ENCODE results near the gene TMEM126A. TPM values are rescaled to one million over a fixed set of nuclear protein-coding genes. Genes with fewer than 3 reads are reported as not detected.

Gene TMEM126A
- total and polyA plus RNA-seq, 3 experiments from 2014 or later = 70.0 to 73.0 (median 72.3) TPM

DNA sequence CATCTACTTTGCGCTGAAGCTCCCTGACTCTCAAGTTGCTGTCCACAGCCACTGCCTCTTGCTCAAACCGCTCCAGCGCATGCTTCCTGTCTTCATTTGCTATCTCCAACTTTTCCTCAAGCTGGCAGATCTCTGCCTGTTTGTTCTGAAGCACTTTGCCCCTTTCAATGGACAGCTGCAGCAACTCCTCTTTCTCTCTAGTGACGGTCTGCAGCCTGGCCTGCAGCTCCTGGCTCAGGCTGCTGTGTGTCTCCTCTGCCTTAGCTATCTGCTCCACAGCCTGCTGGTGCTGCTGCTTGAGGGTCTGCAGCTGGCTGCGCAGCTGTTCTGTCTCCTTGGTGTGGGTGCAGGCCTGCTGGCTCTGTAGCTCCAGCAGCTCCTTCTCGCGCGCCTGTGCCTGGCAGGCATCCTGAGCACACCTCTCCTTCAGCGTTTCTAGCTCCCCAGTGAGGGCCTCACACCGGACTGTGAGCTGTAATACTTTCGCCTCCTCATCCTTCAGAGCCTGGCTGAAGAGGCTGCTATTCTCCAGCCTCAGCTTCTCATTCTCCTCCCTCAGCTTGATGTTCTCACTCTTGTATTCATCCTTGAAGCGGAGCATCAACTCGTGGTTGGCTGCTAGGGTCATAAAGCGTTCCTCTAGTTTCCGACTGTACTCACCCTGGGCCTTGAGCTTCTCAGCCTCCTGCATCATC lies 37.5 kb downstream of the TMEM126A start:
- H3K36me3 ChIP-seq (ENCODE audit: insufficient read depth, low read length) = no peaks in the 10 kb centered on the region
- Mint-ChIP-seq H3K9me3 (no peaks in the 10 kb centered on the region), H3K27ac (peak overlapping the region in 5 of 8 donors; percentile 5 to 72 (median 35)), H3K36me3 (peaks cover 3 to 9% (median 4%) of the 10 kb centered on the region in 3 donors), H3K4me1 (peaks cover 19 to 21% (median 19%) of the 10 kb centered on the region in 3 donors), H3K4me3 (peak overlapping the region in 1 of 7 donors; percentile 32), H3K27me3 (peaks cover 0 to 5% of the 10 kb centered on the region in 2 donors)
- H3K27me3 ChIP-seq (ENCODE audit: insufficient read depth, low read length, poor library complexity, severe bottlenecking) = no peaks in the 10 kb centered on the region
- CTCF ChIA-PET = interaction anchor here (0.6 to 1.6 kb wide), 4 partner anchors 13 to 522 kb away, joined by 3 to 4 read pairs (median 3); partner anchors contain the start of genes CCDC83 and CREBZF
- H3K4me3 ChIP-seq (ENCODE audit: low read length) = no peak overlapping the region
- H3K27ac ChIP-seq (ENCODE audit: low read depth, low read length) = no peak overlapping the region
- no peaks in the 10 kb centered on the region for H3K9me3 ChIP-seq (ENCODE audit: low read length)
- POLR2A ChIA-PET = interaction anchor here (1.0 kb wide), 1 partner anchor 67 kb away, joined by 4 read pairs; no protein-coding TSS in a partner anchor
- no peak for DNase-seq
- H3K4me1 ChIP-seq (ENCODE audit: insufficient read depth, low read length) = no peaks in the 10 kb centered on the region

DNA sequence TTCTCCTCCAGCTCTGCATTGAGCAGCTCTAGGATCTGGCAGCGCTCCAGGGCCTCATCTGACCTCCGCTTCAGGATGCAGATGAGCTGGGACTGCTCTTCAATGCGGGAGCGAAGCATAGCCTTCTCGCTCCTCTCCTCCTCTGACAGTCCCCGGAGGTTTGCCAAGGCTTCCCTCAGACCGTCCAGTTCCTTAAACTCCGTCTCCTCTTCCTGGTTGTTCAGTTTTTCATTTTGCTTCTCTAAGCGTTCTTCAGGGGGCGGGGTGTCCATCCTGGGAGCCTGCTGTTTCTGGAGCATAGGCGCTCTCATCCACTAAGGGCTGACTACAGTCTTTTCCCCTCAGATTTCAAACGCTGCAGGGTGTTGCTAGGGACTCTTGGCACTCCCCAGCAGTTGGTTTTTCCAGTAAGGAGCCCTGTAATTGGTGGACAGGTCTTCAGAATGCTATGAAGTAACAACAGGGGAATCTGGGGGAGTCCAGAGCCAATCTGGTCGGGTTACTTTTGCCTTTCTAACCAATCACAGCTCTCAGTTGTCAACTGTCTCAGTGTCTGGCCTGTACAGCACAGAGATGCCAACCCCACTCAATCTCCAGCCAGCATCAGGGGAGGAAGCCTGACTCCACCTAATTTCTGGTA lies 38.2 kb downstream of the TMEM126A start, which contains the start of gene CCDC89:
Gene CCDC89, minus strand, starts transcription at position 376 of the 640 bp plus-strand sequence. Its CDS starts 65 bp downstream, at position 311.
- CTCF ChIA-PET = interaction anchor here (0.6 to 1.2 kb wide), 2 partner anchors 21 to 522 kb away, joined by 3 to 4 read pairs; partner anchors contain the start of gene CREBZF
- no peaks in the 10 kb centered on the region for H3K36me3 ChIP-seq (ENCODE audit: insufficient read depth, low read length)
- POLR2A ChIA-PET = no interaction called here
- no peak within 1 kb of the TSS for H3K4me3 ChIP-seq (ENCODE audit: low read length)
- peak within 1 kb of the TSS in 1 of 7 donors; percentile 32 for H3K4me3 Mint-ChIP-seq
- H3K27me3 ChIP-seq (ENCODE audit: insufficient read depth, low read length, poor library complexity, severe bottlenecking) = no peaks in the 10 kb centered on the region
- peaks cover 0 to 2% of the 10 kb centered on the region in 2 donors for H3K27me3 Mint-ChIP-seq
- peaks cover 13 to 19% (median 18%) of the 10 kb centered on the region in 3 donors for H3K4me1 Mint-ChIP-seq
- DNase-seq = no peak
- H3K9me3 ChIP-seq (ENCODE audit: low read length) = no peaks in the 10 kb centered on the region
- H3K9me3 Mint-ChIP-seq = no peaks in the 10 kb centered on the region
- H3K27ac Mint-ChIP-seq = peak within 1 kb of the TSS in 5 of 8 donors; percentile 5 to 72 (median 35)
- peaks cover 4 to 12% (median 9%) of the 10 kb centered on the region in 3 donors for H3K36me3 Mint-ChIP-seq
- H3K27ac ChIP-seq (ENCODE audit: low read depth, low read length) = no peak within 1 kb of the TSS
- no peaks in the 10 kb centered on the region for H3K4me1 ChIP-seq (ENCODE audit: insufficient read depth, low read length)

- H3K4me3 ChIP-seq (ENCODE audit: low read length) = no peak overlapping the region
- no peaks in the 10 kb centered on the region for H3K9me3 ChIP-seq (ENCODE audit: low read length)
- peak overlapping the region in 1 of 8 donors; percentile 54 for H3K27ac Mint-ChIP-seq
- H3K27me3 ChIP-seq (ENCODE audit: insufficient read depth, low read length, poor library complexity, severe bottlenecking) = no peaks in the 10 kb centered on the region
- no peaks in the 10 kb centered on the region for H3K36me3 ChIP-seq (ENCODE audit: insufficient read depth, low read length)
- ChIA-PET POLR2A (no interaction called here), CTCF (interaction anchor here (0.8 to 2.0 kb wide), 8 partner anchors 10 to 524 kb away, joined by 3 to 12 read pairs (median 4); partner anchors contain the start of genes CCDC83 and CREBZF)
- no peaks in the 10 kb centered on the region for H3K27me3 Mint-ChIP-seq
- H3K36me3 Mint-ChIP-seq = peaks cover 0 to 51% (median 8%) of the 10 kb centered on the region in 3 donors
- H3K4me1 Mint-ChIP-seq = peaks cover 7 to 35% (median 23%) of the 10 kb centered on the region in 3 donors
- no peak overlapping the region for H3K27ac ChIP-seq (ENCODE audit: low read depth, low read length)
- peaks cover 7% of the 10 kb centered on the region for H3K4me1 ChIP-seq (ENCODE audit: insufficient read depth, low read length)
- H3K4me3 Mint-ChIP-seq = no peak overlapping the region
- H3K9me3 Mint-ChIP-seq = no peaks in the 10 kb centered on the region
- peak in 2 of 5 donors; percentile 28 to 44 for DNase-seq
Measured at GRCh38 chr11:85694385-85694980, 46.7 kb downstream of the TMEM126A start.

- Histone ChIP-seq H3K9me3 (ENCODE audit: low read length) (no peaks in the 10 kb centered on the region), H3K36me3 (ENCODE audit: insufficient read depth, low read length) (no peaks in the 10 kb centered on the region), H3K27ac (ENCODE audit: low read depth, low read length) (no peak overlapping the region), H3K4me3 (ENCODE audit: low read length) (no peak overlapping the region), H3K4me1 (ENCODE audit: insufficient read depth, low read length) (peaks cover 18% of the 10 kb centered on the region), H3K27me3 (ENCODE audit: insufficient read depth, low read length, poor library complexity, severe bottlenecking) (no peaks in the 10 kb centered on the region)
- H3K4me1 Mint-ChIP-seq = peaks cover 18 to 46% (median 34%) of the 10 kb centered on the region in 3 donors
- H3K4me3 Mint-ChIP-seq = no peak overlapping the region
- peaks cover 0 to 46% (median 4%) of the 10 kb centered on the region in 3 donors for H3K36me3 Mint-ChIP-seq
- no peak for DNase-seq
- ChIA-PET CTCF (interaction anchor here (1.0 to 2.0 kb wide), 5 partner anchors 12 to 523 kb away, joined by 4 to 10 read pairs (median 5); partner anchors contain the start of genes CCDC83 and CREBZF), POLR2A (no interaction called here)
- peak overlapping the region in 4 of 8 donors; percentile 5 to 61 (median 20) for H3K27ac Mint-ChIP-seq
- H3K27me3 Mint-ChIP-seq = no peaks in the 10 kb centered on the region
- no peaks in the 10 kb centered on the region for H3K9me3 Mint-ChIP-seq
Measured at GRCh38 chr11:85695546-85695945, 47.8 kb downstream of the TMEM126A start.

DNA sequence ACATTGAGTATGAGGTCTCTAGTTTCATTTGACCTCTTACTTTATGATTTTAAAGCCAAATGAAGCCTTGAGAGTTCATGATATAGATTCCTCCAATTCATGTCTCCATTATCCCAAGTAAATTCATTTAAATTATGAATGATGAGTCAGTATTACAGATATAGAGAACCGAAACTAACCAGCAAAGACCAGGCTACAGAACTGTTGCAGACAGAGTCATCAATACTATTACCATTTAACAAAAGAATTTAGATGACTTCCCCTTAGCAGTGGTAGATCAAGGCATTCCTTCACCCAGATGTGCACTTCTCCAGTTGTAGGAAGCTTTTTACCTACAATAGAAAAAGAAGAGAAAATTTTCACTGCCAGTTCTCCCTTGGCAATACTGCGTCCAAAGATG lies 50.0 kb downstream of the TMEM126A start:
- Mint-ChIP-seq H3K27me3 (no peaks in the 10 kb centered on the region), H3K4me1 (peaks cover 26 to 50% (median 39%) of the 10 kb centered on the region in 3 donors), H3K36me3 (peaks cover 0 to 32% (median 4%) of the 10 kb centered on the region in 3 donors), H3K4me3 (no peak overlapping the region), H3K9me3 (no peaks in the 10 kb centered on the region), H3K27ac (peak overlapping the region in 4 of 8 donors; percentile 1 to 58 (median 22))
- peaks cover 23% of the 10 kb centered on the region for H3K4me1 ChIP-seq (ENCODE audit: insufficient read depth, low read length)
- H3K36me3 ChIP-seq (ENCODE audit: insufficient read depth, low read length) = no peaks in the 10 kb centered on the region
- POLR2A ChIA-PET = interaction anchor here (0.5 kb wide), 1 partner anchor 47 kb away, joined by 3 read pairs; no protein-coding TSS in a partner anchor
- H3K27me3 ChIP-seq (ENCODE audit: insufficient read depth, low read length, poor library complexity, severe bottlenecking) = no peaks in the 10 kb centered on the region
- no peak overlapping the region for H3K27ac ChIP-seq (ENCODE audit: low read depth, low read length)
- no peak overlapping the region for H3K4me3 ChIP-seq (ENCODE audit: low read length)
- H3K9me3 ChIP-seq (ENCODE audit: low read length) = no peaks in the 10 kb centered on the region
- no peak for DNase-seq
- CTCF ChIA-PET = interaction anchor here (1.4 to 3.0 kb wide), 3 partner anchors 13 to 157 kb away, joined by 3 to 12 read pairs (median 4); partner anchors contain the start of gene CCDC83

- Mint-ChIP-seq H3K27me3 (no peaks in the 10 kb centered on the region), H3K4me3 (no peak overlapping the region), H3K4me1 (peaks cover 26 to 50% (median 39%) of the 10 kb centered on the region in 3 donors), H3K9me3 (no peaks in the 10 kb centered on the region), H3K36me3 (peaks cover 2 to 30% (median 5%) of the 10 kb centered on the region in 3 donors), H3K27ac (peak overlapping the region in 3 of 8 donors; percentile 15 to 66 (median 58))
- peaks cover 23% of the 10 kb centered on the region for H3K4me1 ChIP-seq (ENCODE audit: insufficient read depth, low read length)
- H3K9me3 ChIP-seq (ENCODE audit: low read length) = no peaks in the 10 kb centered on the region
- H3K27me3 ChIP-seq (ENCODE audit: insufficient read depth, low read length, poor library complexity, severe bottlenecking) = no peaks in the 10 kb centered on the region
- no peak overlapping the region for H3K4me3 ChIP-seq (ENCODE audit: low read length)
- CTCF ChIA-PET = interaction anchor here (0.7 to 3.0 kb wide), 4 partner anchors 14 to 156 kb away, joined by 3 to 12 read pairs (median 4); partner anchors contain the start of gene CCDC83
- DNase-seq = no peak
- POLR2A ChIA-PET = interaction anchor here (0.5 to 0.9 kb wide), 2 partner anchors 47 to 54 kb away, joined by 3 read pairs; no protein-coding TSS in a partner anchor
- no peak overlapping the region for H3K27ac ChIP-seq (ENCODE audit: low read depth, low read length)
- no peaks in the 10 kb centered on the region for H3K36me3 ChIP-seq (ENCODE audit: insufficient read depth, low read length)
Measured at GRCh38 chr11:85698195-85698594, 50.4 kb downstream of the TMEM126A start.

DNA sequence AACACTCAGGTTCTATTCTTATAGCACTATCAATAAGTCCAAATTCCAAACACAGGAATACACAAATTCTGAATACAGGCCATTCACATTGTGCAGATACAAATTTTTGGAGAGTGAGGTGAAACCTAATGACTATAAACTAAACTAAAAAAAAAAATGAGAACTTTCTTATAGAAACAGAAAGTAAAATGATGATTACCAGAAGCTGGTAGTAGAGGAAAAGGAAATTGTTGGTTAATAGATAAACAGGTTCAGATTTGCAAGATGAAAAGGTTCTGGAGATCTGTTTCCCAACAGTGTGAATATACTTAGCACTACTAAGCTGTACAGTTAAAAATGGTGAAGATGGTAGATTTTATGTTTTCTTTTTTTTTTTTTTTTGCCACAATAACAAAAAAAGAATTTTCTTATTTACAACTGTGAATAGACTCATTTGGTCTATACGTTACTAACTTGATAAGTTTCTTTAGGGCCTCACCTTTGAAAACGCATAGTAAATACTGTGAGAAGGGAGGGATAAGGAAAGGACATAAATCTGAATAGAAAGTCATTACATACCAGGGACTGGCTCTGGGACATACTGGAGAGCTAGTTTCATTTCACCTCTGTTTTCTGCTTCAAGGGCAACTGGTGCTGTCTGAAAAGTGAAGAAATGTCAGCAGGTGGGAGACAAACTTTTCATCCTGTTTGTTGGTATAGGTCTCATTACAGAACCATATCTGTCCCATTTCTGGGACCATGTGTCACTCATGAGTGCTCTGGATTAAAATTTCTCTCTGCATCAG lies 52.4 kb downstream of the TMEM126A start:
- Histone ChIP-seq H3K27me3 (ENCODE audit: insufficient read depth, low read length, poor library complexity, severe bottlenecking) (no peaks in the 10 kb centered on the region), H3K4me3 (ENCODE audit: low read length) (peak overlapping the region; percentile 14), H3K4me1 (ENCODE audit: insufficient read depth, low read length) (peaks cover 19% of the 10 kb centered on the region), H3K27ac (ENCODE audit: low read depth, low read length) (no peak overlapping the region), H3K9me3 (ENCODE audit: low read length) (no peaks in the 10 kb centered on the region), H3K36me3 (ENCODE audit: insufficient read depth, low read length) (no peaks in the 10 kb centered on the region)
- POLR2A ChIA-PET = interaction anchor here (0.6 to 1.4 kb wide), 5 partner anchors 17 to 560 kb away, joined by 3 to 5 read pairs (median 5); partner anchors contain the start of genes CREBZF and SYTL2
- Mint-ChIP-seq H3K36me3 (peaks cover 9 to 28% (median 12%) of the 10 kb centered on the region in 3 donors), H3K4me1 (peaks cover 25 to 45% (median 33%) of the 10 kb centered on the region in 3 donors), H3K27ac (peak overlapping the region; percentile 36 to 94 (median 80)), H3K27me3 (no peaks in the 10 kb centered on the region), H3K9me3 (no peaks in the 10 kb centered on the region), H3K4me3 (peak overlapping the region; percentile 1 to 63 (median 50))
- peak in 1 of 5 donors; percentile 40 for DNase-seq
- CTCF ChIA-PET = interaction anchor here (1.6 to 3.0 kb wide), 2 partner anchors 98 to 154 kb away, joined by 3 to 12 read pairs; partner anchors contain the start of gene CCDC83
